Spleen (tissue), 11 donors: ENCODE results near the gene CDH18. TPM values are rescaled to one million over a fixed set of nuclear protein-coding genes. Genes with fewer than 3 reads are reported as not detected.
"Not testable (repeated sequence)": the region's sequence is repeated elsewhere in the genome, so short reads cannot be mapped to it uniquely, and the experiment has no call there.

Experiments used
- DNase-seq: peaks from one replicate; pipeline ENCODE4 v3.0.0-alpha.2; 2020
- H3K27ac ChIP-seq, 8 donors: fragments of 200-600 bp; sonication (generic) in 7 of 8; 1 replicate in 4 of 8; 2 replicates in 4 of 8; pipeline versions ENCODE4 v1.5.0 to v1.8.0; 2016 to 2021; ENCODE audit warnings: inconsistent platforms in 4 of 8, mild to moderate bottlenecking in 4 of 8, moderate library complexity in 1 of 8
- H3K27me3 ChIP-seq, 7 donors: fragments of 200-600 bp; sonication (generic) in 6 of 7; replicated peaks in 1 of 7; 1 replicate in 4 of 7; 2 replicates in 3 of 7; pipeline versions ENCODE4 v1.5.0 to v1.8.0; 2016 to 2021; ENCODE audit warnings: inconsistent platforms in 3 of 7, mild to moderate bottlenecking in 1 of 7
- H3K36me3 ChIP-seq, 6 donors: fragments of 200-600 bp; sonication (generic) in 5 of 6; 1 replicate in 4 of 6; 2 replicates in 2 of 6; pipeline versions ENCODE4 v1.5.0 to v1.8.0; 2016 to 2021; ENCODE audit warnings: inconsistent platforms in 2 of 6
- H3K4me1 ChIP-seq, 6 donors: fragments of 200-600 bp; sonication (generic) in 5 of 6; 1 replicate in 3 of 6; 2 replicates in 3 of 6; pipeline versions ENCODE4 v1.5.0 to v1.8.0; 2016 to 2021; ENCODE audit warnings: inconsistent platforms in 3 of 6
- H3K4me3 ChIP-seq, 8 donors: fragments of 200-600 bp; sonication (generic) in 7 of 8; 1 replicate in 4 of 8; 2 replicates in 4 of 8; pipeline versions ENCODE4 v1.5.0 to v1.8.0; 2016 to 2021; ENCODE audit warnings: inconsistent platforms in 4 of 8, mild to moderate bottlenecking in 4 of 8, moderate library complexity in 2 of 8
- H3K9me3 ChIP-seq, 8 donors: fragments of 200-600 bp; sonication (generic) in 7 of 8; 1 replicate in 4 of 8; 2 replicates in 4 of 8; pipeline versions ENCODE4 v1.5.0 to v1.8.0; 2016 to 2021; ENCODE audit warnings: inconsistent platforms in 4 of 8
- POLR2A ChIP-seq, 3 donors: fragments of 450-650 bp; IDR thresholded peaks; one replicate each; pipeline ENCODE4 v1.5.1; 2017; ENCODE audit warnings: antibody characterized with exemption in 3 of 3, mild to moderate bottlenecking in 1 of 3
- POLR2AphosphoS5 ChIP-seq, 3 donors: sonication (generic); formaldehyde crosslinking; IDR thresholded peaks; one replicate each; pipeline ENCODE4 v1.5.1; 2017; ENCODE audit warnings: antibody characterized with exemption in 3 of 3
- WGBS, 5 donors: extraction: QIAGEN DNeasy Blood & Tissue Kit in 3 of 5; methylation state at CpG; one replicate each; pipeline versions ENCODE4 v1.1.5 to v1.1.7; 2013 to 2018; 5-methylcytosine and 5-hydroxymethylcytosine counted together
- intact Hi-C: fragments of 100-400 bp; cut with DNase I; formaldehyde crosslinking; loops from one replicate; pipeline ENCODE4 v1.15.0; 2023; ENCODE audit warnings: low total_unique reads
- polyA plus RNA-seq, 3 donors: library from polyadenylated mRNA; stranded (reverse); fragments of 200-250 nt; gene quantifications; one replicate each; pipeline ENCODE4 v1.2.1, GENCODE V29; 2013
- total RNA-seq, 7 donors: library from RNA; depleted of rRNA in 3 of 7; stranded (reverse); fragments of >200 nt in 3 of 7; fragmentation: NEBNext Ultra II Directional in 4 of 7; extraction: Animal tissue kit (Norgen Biotek cat#: 25700) in 4 of 7; gene quantifications; one replicate each; pipeline versions ENCODE4 v1.1.0 to v1.2.1, GENCODE V29; 2016 to 2021
- TF ChIP-seq, protein P1 (sequence below), 11 experiments: fragments of 200-600 bp in 7 of 11; fragments of 450-650 bp in 4 of 11; sonication (generic) in 4 of 11; IDR thresholded peaks in 8 of 11; conservative IDR thresholded peaks in 3 of 11; 1 replicate in 7 of 11; 2 replicates in 4 of 11; pipeline versions ENCODE4 v1.4.0 to v1.8.0; 2016 to 2021; ENCODE audit warnings: antibody characterized with exemption in 11 of 11, inconsistent platforms in 4 of 11, mild to moderate bottlenecking in 1 of 11
- donor health status: healthy with polysubstance abuse.
- donor health status: DM: no; HTN: no; CAD: no; lungs with moderate emphysema.
- donor health status: DM: no; HTN: no; CAD: no.
- donor health status: Bipolar disorder and iron deficiency.
- donor health status: healthy.
- donor health status: DM: no; HTN: no; CAD: no.
- donor health status: DM: yes; HTN: yes; CAD: no.

The CDH18 gene
- total and polyA plus RNA-seq, 10 donors = 0.26 TPM; not detected in 9

GRCh38 chr5:19837536-19838174 is 150.3 kb downstream of the CDH18 start:
- DNase-seq = no peak
- Histone ChIP-seq H3K27ac (no peak overlapping the region), H3K36me3 (no peaks in the 10 kb centered on the region), H3K4me1 (no peaks in the 10 kb centered on the region), H3K9me3 (peaks cover 0 to 68% (median 49%) of the 10 kb centered on the region in 8 donors), H3K4me3 (no peak overlapping the region), H3K27me3 (no peaks in the 10 kb centered on the region)
- TF ChIP-seq POLR2AphosphoS5 (IDR thresholded peaks at IDR 0.05) = no peak
- no peak for TF ChIP-seq POLR2A (IDR thresholded peaks at IDR 0.05)
- TF ChIP-seq, protein P1, sequence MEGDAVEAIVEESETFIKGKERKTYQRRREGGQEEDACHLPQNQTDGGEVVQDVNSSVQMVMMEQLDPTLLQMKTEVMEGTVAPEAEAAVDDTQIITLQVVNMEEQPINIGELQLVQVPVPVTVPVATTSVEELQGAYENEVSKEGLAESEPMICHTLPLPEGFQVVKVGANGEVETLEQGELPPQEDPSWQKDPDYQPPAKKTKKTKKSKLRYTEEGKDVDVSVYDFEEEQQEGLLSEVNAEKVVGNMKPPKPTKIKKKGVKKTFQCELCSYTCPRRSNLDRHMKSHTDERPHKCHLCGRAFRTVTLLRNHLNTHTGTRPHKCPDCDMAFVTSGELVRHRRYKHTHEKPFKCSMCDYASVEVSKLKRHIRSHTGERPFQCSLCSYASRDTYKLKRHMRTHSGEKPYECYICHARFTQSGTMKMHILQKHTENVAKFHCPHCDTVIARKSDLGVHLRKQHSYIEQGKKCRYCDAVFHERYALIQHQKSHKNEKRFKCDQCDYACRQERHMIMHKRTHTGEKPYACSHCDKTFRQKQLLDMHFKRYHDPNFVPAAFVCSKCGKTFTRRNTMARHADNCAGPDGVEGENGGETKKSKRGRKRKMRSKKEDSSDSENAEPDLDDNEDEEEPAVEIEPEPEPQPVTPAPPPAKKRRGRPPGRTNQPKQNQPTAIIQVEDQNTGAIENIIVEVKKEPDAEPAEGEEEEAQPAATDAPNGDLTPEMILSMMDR (IDR thresholded peaks at IDR 0.05 in 8 of 11, conservative IDR thresholded peaks at IDR 0.05 in 3 of 11) = no peak
- 47 to 62% (median 57%) methylated on average over 6 of the region's 6 CpGs for WGBS, 5 donors
- intact Hi-C loops = no loop called here

DNA sequence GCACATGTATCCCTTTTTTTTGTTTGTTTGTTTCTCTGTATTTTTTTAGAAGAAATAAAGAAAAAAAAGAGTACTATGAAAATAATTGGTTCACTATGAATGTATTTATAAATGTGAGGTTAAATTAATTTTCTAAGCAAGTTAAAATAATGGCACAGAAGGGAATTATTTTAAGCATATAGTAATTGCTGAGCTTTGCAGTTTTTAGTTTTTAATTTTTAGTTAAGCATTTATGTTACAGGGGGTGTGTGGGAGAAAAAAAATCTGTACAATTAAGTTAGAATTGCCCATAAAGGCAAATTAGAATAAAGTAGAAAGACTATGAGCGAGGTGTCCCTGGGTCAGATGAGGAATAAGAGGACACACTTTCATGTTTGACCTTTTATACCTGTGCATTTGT is 152.6 kb downstream of the CDH18 start:
- Histone ChIP-seq H3K4me1 (no peaks in the 10 kb centered on the region), H3K27me3 (no peaks in the 10 kb centered on the region), H3K4me3 (no peak overlapping the region), H3K36me3 (no peaks in the 10 kb centered on the region), H3K27ac (no peak overlapping the region), H3K9me3 (peaks cover 0 to 81% (median 59%) of the 10 kb centered on the region in 8 donors)
- 70 to 77% (median 74%) methylated on average over 1 of the region's 1 CpG for WGBS, 5 donors
- no peak for TF ChIP-seq POLR2A (IDR thresholded peaks at IDR 0.05)
- no peak for DNase-seq
- intact Hi-C loops = no loop called here

GRCh38 chr5:19812720-19813119 is 175.3 kb downstream of the CDH18 start:
- DNase-seq, H3K27ac ChIP-seq, H3K36me3 ChIP-seq, H3K27me3 ChIP-seq, H3K4me3 ChIP-seq, intact Hi-C loops, H3K4me1 ChIP-seq: not testable (repeated sequence)
- WGBS, 5 donors = 90 to 91% (median 90%) methylated on average over 4 of the region's 4 CpGs
- peaks cover 0 to 21% (median 10%) of the 10 kb centered on the region in 8 donors for H3K9me3 ChIP-seq

- WGBS, 5 donors = 64 to 93% (median 78%) methylated on average over 1 of the region's 1 CpG
- H3K4me1 ChIP-seq = no peaks in the 10 kb centered on the region
- H3K9me3 ChIP-seq = peaks cover 0 to 17% (median 4%) of the 10 kb centered on the region in 8 donors
- no peak for DNase-seq
- H3K4me3 ChIP-seq = no peak overlapping the region
- no peak overlapping the region for H3K27ac ChIP-seq
- no peak for TF ChIP-seq POLR2AphosphoS5 (IDR thresholded peaks at IDR 0.05)
- TF ChIP-seq, protein P1 (IDR thresholded peaks at IDR 0.05 in 8 of 11, conservative IDR thresholded peaks at IDR 0.05 in 3 of 11) = no peak
- TF ChIP-seq POLR2A (IDR thresholded peaks at IDR 0.05) = no peak
- no peaks in the 10 kb centered on the region for H3K27me3 ChIP-seq
- intact Hi-C loops = no loop called here
- no peaks in the 10 kb centered on the region for H3K36me3 ChIP-seq
Observed at GRCh38 chr5:19806756-19807155, 181.2 kb downstream of the CDH18 start.

- intact Hi-C loops = no loop called here
- no peak for DNase-seq
- no peak overlapping the region for H3K4me3 ChIP-seq
- TF ChIP-seq POLR2A (IDR thresholded peaks at IDR 0.05) = no peak
- TF ChIP-seq, protein P1 (IDR thresholded peaks at IDR 0.05 in 8 of 11, conservative IDR thresholded peaks at IDR 0.05 in 3 of 11) = no peak
- no peak for TF ChIP-seq POLR2AphosphoS5 (IDR thresholded peaks at IDR 0.05)
- H3K9me3 ChIP-seq = peaks cover 0 to 10% (median 1%) of the 10 kb centered on the region in 8 donors
- H3K4me1 ChIP-seq = no peaks in the 10 kb centered on the region
- H3K27me3 ChIP-seq = no peaks in the 10 kb centered on the region
- no peak overlapping the region for H3K27ac ChIP-seq
- 86 to 89% (median 88%) methylated on average over 6 of the region's 6 CpGs for WGBS, 5 donors
- H3K36me3 ChIP-seq = no peaks in the 10 kb centered on the region
Observed at GRCh38 chr5:19802686-19803085, 185.3 kb downstream of the CDH18 start.
